HEK293 (cell line): Measurements from ENCODE around the gene PHPT1.

Source experiments
- YY1 ChIP-seq: fragments of 450-650 bp; formaldehyde crosslinking; IDR thresholded peaks from 2 replicates; pipeline ENCODE4 v1.5.1; 2018; ENCODE audit warnings: missing biosample characterization, missing genetic modification characterization
- ZBTB20 ChIP-seq: fragments of 450-650 bp; formaldehyde crosslinking; IDR thresholded peaks from 2 replicates; pipeline ENCODE4 v1.5.1; 2016; ENCODE audit warnings: missing biosample characterization, missing genetic modification characterization
- ZBTB21 ChIP-seq: fragments of 450-650 bp; formaldehyde crosslinking; IDR thresholded peaks from 2 replicates; pipeline ENCODE4 v1.5.1; 2017; ENCODE audit warnings: missing biosample characterization, missing genetic modification characterization
- ZNF112 ChIP-seq: fragments of 450-650 bp; formaldehyde crosslinking; IDR thresholded peaks from 2 replicates; pipeline ENCODE4 v1.5.0; 2017; ENCODE audit warnings: missing biosample characterization, missing genetic modification characterization
- ZNF16 ChIP-seq: fragments of 450-650 bp; formaldehyde crosslinking; IDR thresholded peaks from 2 replicates; pipeline ENCODE4 v1.5.1; 2016; ENCODE audit warnings: low read depth, missing biosample characterization, missing genetic modification characterization
- ZNF202 ChIP-seq: fragments of 450-650 bp; formaldehyde crosslinking; IDR thresholded peaks from 2 replicates; pipeline ENCODE4 v1.5.1; 2016; ENCODE audit warnings: missing biosample characterization, missing genetic modification characterization, borderline replicate concordance
- ZNF274 ChIP-seq, 2 experiments: fragments of 200-500 bp in 1 of 2; fragments of 450-650 bp in 1 of 2; sonication (Bioruptor generic) in 1 of 2; formaldehyde crosslinking in 1 of 2; IDR thresholded peaks; 2 replicates each; pipeline versions ENCODE4 v1.5.1 to v1.6.1; 2014 to 2016; ENCODE audit warnings: borderline replicate concordance in 1 of 2, inconsistent platforms in 1 of 2, low read length in 1 of 2, missing biosample characterization in 1 of 2, missing genetic modification characterization in 1 of 2
- ZNF529 ChIP-seq: fragments of 450-650 bp; formaldehyde crosslinking; IDR thresholded peaks from 2 replicates; pipeline ENCODE4 v1.5.1; 2017; ENCODE audit warnings: missing genetic modification characterization, missing biosample characterization; ENCODE audit not compliant: insufficient replicate concordance
- ZNF639 ChIP-seq: fragments of 450-650 bp; formaldehyde crosslinking; IDR thresholded peaks from 2 replicates; pipeline ENCODE4 v1.5.1; 2016; ENCODE audit warnings: missing biosample characterization, missing genetic modification characterization
- TF ChIP-seq, protein P1 (sequence below): fragments of 450-650 bp; formaldehyde crosslinking; IDR thresholded peaks from 2 replicates; pipeline ENCODE4 v1.5.1; 2016; ENCODE audit warnings: missing biosample characterization, missing genetic modification characterization
- TF ChIP-seq, protein P2 (sequence below): fragments of 450-650 bp; formaldehyde crosslinking; IDR thresholded peaks from 2 replicates; pipeline ENCODE4 v1.5.1; 2016; ENCODE audit warnings: missing biosample characterization, missing genetic modification characterization

DNA sequence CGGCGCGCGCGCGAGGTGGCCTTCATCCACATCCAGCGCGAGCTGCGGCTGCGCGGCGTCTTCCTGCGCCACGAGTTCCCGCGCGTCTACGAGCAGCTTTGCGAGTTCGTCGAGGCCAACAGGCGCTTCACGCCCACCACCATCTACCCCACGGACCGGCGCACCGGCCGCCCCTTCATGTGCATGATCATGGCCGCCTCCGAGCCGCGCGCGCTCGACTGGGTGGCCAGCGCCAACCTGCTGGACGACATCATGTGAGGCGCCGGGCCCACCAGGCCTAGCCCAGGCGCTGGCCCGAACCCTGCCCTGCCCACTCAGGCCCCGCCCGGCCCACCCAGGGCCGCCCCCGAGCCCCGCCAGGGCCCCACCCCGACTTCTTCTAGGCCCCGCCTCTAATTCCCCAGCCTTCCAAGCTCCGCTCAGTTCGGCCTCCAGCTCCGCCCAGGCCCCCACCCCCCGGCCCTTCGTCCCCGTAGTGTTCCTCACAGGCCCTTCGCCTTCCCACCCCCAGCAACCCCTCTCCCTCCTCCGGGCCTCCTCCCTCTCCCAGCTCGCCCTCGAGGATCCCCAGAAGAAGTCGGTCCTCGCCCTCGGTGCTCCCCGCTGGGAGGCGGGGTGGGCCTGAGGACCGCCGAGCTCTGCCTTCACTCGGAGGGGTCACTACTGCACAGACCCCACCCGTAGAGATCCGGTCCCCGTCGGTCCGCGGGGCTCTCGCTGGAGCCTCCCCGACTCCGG lies 2.0 kb upstream of the PHPT1 start:
- TF ChIP-seq, protein P1, sequence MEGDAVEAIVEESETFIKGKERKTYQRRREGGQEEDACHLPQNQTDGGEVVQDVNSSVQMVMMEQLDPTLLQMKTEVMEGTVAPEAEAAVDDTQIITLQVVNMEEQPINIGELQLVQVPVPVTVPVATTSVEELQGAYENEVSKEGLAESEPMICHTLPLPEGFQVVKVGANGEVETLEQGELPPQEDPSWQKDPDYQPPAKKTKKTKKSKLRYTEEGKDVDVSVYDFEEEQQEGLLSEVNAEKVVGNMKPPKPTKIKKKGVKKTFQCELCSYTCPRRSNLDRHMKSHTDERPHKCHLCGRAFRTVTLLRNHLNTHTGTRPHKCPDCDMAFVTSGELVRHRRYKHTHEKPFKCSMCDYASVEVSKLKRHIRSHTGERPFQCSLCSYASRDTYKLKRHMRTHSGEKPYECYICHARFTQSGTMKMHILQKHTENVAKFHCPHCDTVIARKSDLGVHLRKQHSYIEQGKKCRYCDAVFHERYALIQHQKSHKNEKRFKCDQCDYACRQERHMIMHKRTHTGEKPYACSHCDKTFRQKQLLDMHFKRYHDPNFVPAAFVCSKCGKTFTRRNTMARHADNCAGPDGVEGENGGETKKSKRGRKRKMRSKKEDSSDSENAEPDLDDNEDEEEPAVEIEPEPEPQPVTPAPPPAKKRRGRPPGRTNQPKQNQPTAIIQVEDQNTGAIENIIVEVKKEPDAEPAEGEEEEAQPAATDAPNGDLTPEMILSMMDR (tag by site-specific recombination): no peak
- TF ChIP-seq ZNF639 (tag by site-specific recombination) (no peak), ZNF202 (no peak), ZBTB21 (tag by site-specific recombination) (no peak), ZNF274 (IDR thresholded peaks at IDR 0.05; ENCODE audit: low read length) (no peak), ZNF274 (tag by site-specific recombination; IDR thresholded peaks at IDR 0.05; ENCODE audit: borderline replicate concordance) (no peak), ZNF112 (tag by site-specific recombination) (no peak), ZNF529 (tag by site-specific recombination) (no peak), YY1 (tag by site-specific recombination) (no peak), ZBTB20 (no peak), ZNF16 (tag by site-specific recombination) (no peak)
- TF ChIP-seq, protein P2, sequence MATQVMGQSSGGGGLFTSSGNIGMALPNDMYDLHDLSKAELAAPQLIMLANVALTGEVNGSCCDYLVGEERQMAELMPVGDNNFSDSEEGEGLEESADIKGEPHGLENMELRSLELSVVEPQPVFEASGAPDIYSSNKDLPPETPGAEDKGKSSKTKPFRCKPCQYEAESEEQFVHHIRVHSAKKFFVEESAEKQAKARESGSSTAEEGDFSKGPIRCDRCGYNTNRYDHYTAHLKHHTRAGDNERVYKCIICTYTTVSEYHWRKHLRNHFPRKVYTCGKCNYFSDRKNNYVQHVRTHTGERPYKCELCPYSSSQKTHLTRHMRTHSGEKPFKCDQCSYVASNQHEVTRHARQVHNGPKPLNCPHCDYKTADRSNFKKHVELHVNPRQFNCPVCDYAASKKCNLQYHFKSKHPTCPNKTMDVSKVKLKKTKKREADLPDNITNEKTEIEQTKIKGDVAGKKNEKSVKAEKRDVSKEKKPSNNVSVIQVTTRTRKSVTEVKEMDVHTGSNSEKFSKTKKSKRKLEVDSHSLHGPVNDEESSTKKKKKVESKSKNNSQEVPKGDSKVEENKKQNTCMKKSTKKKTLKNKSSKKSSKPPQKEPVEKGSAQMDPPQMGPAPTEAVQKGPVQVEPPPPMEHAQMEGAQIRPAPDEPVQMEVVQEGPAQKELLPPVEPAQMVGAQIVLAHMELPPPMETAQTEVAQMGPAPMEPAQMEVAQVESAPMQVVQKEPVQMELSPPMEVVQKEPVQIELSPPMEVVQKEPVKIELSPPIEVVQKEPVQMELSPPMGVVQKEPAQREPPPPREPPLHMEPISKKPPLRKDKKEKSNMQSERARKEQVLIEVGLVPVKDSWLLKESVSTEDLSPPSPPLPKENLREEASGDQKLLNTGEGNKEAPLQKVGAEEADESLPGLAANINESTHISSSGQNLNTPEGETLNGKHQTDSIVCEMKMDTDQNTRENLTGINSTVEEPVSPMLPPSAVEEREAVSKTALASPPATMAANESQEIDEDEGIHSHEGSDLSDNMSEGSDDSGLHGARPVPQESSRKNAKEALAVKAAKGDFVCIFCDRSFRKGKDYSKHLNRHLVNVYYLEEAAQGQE (tag by site-specific recombination): no peak
